ENCODE measurements around the gene APOF. TPM values are rescaled to one million over a fixed set of nuclear protein-coding genes. Genes with fewer than 3 reads are reported as not detected.

APOF gene
- total and polyA plus RNA-seq, 12 donors: not detected

- Histone ChIP-seq H3K9me3 (no peaks in the 10 kb centered on the region), H3K36me3 (peaks cover 0 to 74% (median 38%) of the 10 kb centered on the region in 9 donors), H3K27ac (peak within 1 kb of the TSS; percentile 88 to 98 (median 94)), H3K4me1 (peaks cover 7 to 23% (median 16%) of the 10 kb centered on the region in 9 donors), H3K4me3 (peak within 1 kb of the TSS; percentile 61 to 99 (median 94)), H3K27me3 (no peaks in the 10 kb centered on the region)
- TF ChIP-seq CTCF (IDR thresholded peaks at IDR 0.05): peak in 5 of 9 donors; percentile 7 to 38 (median 21)
- intact Hi-C loops (cut with DNase I): loop anchor here in 5 of 10 donors (2.0 to 10.0 kb wide), 3 partner anchors 15 to 149 kb away; partner anchors contain the start of genes SPRYD4 (in 4 of the 5) and CS (in 1 of the 5)
- peak; percentile 95 to 97 (median 96) for ATAC-seq
- DNase-seq: peak; percentile 94 to 97
- WGBS, 2 donors: 0% methylated on average over 62 of the region's 62 CpGs
Measured at GRCh38 chr12:56315622-56316473, 46.8 kb downstream of the APOF start, which contains the start of gene CNPY2. TSS of gene CNPY2 (minus strand) at chr12:56315988. CDS start at chr12:56315217, 771 bp downstream.

GRCh38 chr12:56315249-56315621, 47.4 kb downstream of the APOF start:
- no peak for TF ChIP-seq CTCF (IDR thresholded peaks at IDR 0.05)
- no peaks in the 10 kb centered on the region for H3K9me3 ChIP-seq
- WGBS, 2 donors: 2 to 3% methylated on average over 11 of the region's 11 CpGs
- DNase-seq (peak in 1 of 2 donors; percentile 11), ATAC-seq (peak in 6 of 8 donors; percentile 0 to 6 (median 2))
- peaks cover 0 to 74% (median 38%) of the 10 kb centered on the region in 9 donors for H3K36me3 ChIP-seq
- H3K4me1 ChIP-seq: peaks cover 7 to 23% (median 16%) of the 10 kb centered on the region in 9 donors
- intact Hi-C loops (cut with DNase I): loop anchor here in 5 of 10 donors (5.0 to 10.0 kb wide), 2 partner anchors 42 to 150 kb away; partner anchors contain the start of gene SPRYD4 (in 4 of the 5)
- H3K27me3 ChIP-seq: no peaks in the 10 kb centered on the region
- H3K27ac ChIP-seq: peak overlapping the region; percentile 88 to 98 (median 94)
- H3K4me3 ChIP-seq: peak overlapping the region; percentile 61 to 99 (median 94)

- no peak for DNase-seq
- TF ChIP-seq CTCF (IDR thresholded peaks at IDR 0.05): no peak
- H3K4me1 ChIP-seq: peaks cover 7 to 15% (median 11%) of the 10 kb centered on the region in 9 donors
- H3K27ac ChIP-seq: no peak overlapping the region
- no peaks in the 10 kb centered on the region for H3K9me3 ChIP-seq
- no peak for ATAC-seq
- intact Hi-C loops (cut with DNase I): loop anchor here in 4 of 10 donors (10.0 kb wide), 1 partner anchor 154 kb away; the partner anchor contains the start of gene SPRYD4 (in 4 of the 4)
- WGBS, 2 donors: 93 to 95% methylated on average over 12 of the region's 12 CpGs
- H3K36me3 ChIP-seq: peaks cover 0 to 88% (median 28%) of the 10 kb centered on the region in 9 donors
- no peak overlapping the region for H3K4me3 ChIP-seq
- no peaks in the 10 kb centered on the region for H3K27me3 ChIP-seq
Measured at GRCh38 chr12:56311003-56311402, 51.7 kb downstream of the APOF start.

Other genes starting within 250 kb of the APOF start
- gene RPL41, start 246.2 kb downstream of the APOF start, total RNA-seq: 1,000 to 10,000 TPM; 1,835 to 2,619 (median 2,004) TPM
- 1,000 to 10,000 TPM in 1 of 2 donors, 100 to 1,000 TPM in 1; 475 to 5,263 TPM for gene RPL41, start 246.2 kb downstream of the APOF start, polyA plus RNA-seq
- gene ZC3H10, start 244.6 kb downstream of the APOF start, total RNA-seq: 1 to 10 TPM; 3.6 to 5.8 (median 4.9) TPM
- 1 to 10 TPM; 2.1 to 3.4 TPM for gene ZC3H10, start 244.6 kb downstream of the APOF start, polyA plus RNA-seq
- gene ESYT1, start 234.6 kb downstream of the APOF start, total RNA-seq: 10 to 100 TPM; 28.8 to 47.5 (median 31.9) TPM
- 10 to 100 TPM; 20.9 to 57.3 TPM for gene ESYT1, start 234.6 kb downstream of the APOF start, polyA plus RNA-seq
- gene MYL6B, start 210.3 kb downstream of the APOF start, total RNA-seq: 10 to 100 TPM; 39.8 to 61.9 (median 49.9) TPM
- gene MYL6B, start 210.3 kb downstream of the APOF start, polyA plus RNA-seq: 10 to 100 TPM; 31.9 to 64.0 TPM
- gene MYL6, start 204.5 kb downstream of the APOF start, total RNA-seq: 1,000 to 10,000 TPM in 1 of 10 donors, 100 to 1,000 TPM in 9; 355 to 1,188 (median 413) TPM
- 1,000 to 10,000 TPM in 1 of 2 donors, 100 to 1,000 TPM in 1; 670 to 2,127 TPM for gene MYL6, start 204.5 kb downstream of the APOF start, polyA plus RNA-seq
- 10 to 100 TPM; 56.2 to 81.9 (median 62.8) TPM for gene SMARCC2, start 173.4 kb downstream of the APOF start, total RNA-seq
- 10 to 100 TPM; 16.2 to 28.8 TPM for gene SMARCC2, start 173.4 kb downstream of the APOF start, polyA plus RNA-seq
- gene RNF41, start 140.9 kb downstream of the APOF start, total RNA-seq: 10 to 100 TPM; 43.6 to 66.3 (median 47.0) TPM
- gene RNF41, start 140.9 kb downstream of the APOF start, polyA plus RNA-seq: 10 to 100 TPM in 1 of 2 donors, 1 to 10 TPM in 1; 7.0 to 27.0 TPM
- 10 to 100 TPM; 16.2 to 25.3 (median 20.4) TPM for gene NABP2, start 138.5 kb downstream of the APOF start, total RNA-seq
- 10 to 100 TPM; 13.5 to 27.7 TPM for gene NABP2, start 138.5 kb downstream of the APOF start, polyA plus RNA-seq
- gene SLC39A5, start 132.8 kb downstream of the APOF start, total RNA-seq: not detected
- gene SLC39A5, start 132.8 kb downstream of the APOF start, polyA plus RNA-seq: under 1 TPM; 0.20 to 0.59 TPM
- gene ANKRD52, start 104.5 kb downstream of the APOF start, total RNA-seq: 10 to 100 TPM; 22.2 to 30.9 (median 26.5) TPM
- 10 to 100 TPM; 10.2 to 10.8 TPM for gene ANKRD52, start 104.5 kb downstream of the APOF start, polyA plus RNA-seq
- gene COQ10A, start 95.9 kb downstream of the APOF start, total RNA-seq: 100 to 1,000 TPM in 9 of 10 donors, 10 to 100 TPM in 1; 55.5 to 258 (median 147) TPM
- gene COQ10A, start 95.9 kb downstream of the APOF start, polyA plus RNA-seq: 100 to 1,000 TPM; 101 to 245 TPM
- gene CS, start 62.5 kb downstream of the APOF start, total RNA-seq: 100 to 1,000 TPM; 601 to 991 (median 877) TPM
- gene CS, start 62.5 kb downstream of the APOF start, polyA plus RNA-seq: 100 to 1,000 TPM; 154 to 192 TPM
- 10 to 100 TPM; 22.3 to 51.0 (median 38.7) TPM for gene CNPY2, start 46.9 kb downstream of the APOF start, total RNA-seq
- 10 to 100 TPM; 76.2 to 88.2 TPM for gene CNPY2, start 46.9 kb downstream of the APOF start, polyA plus RNA-seq
- 10 to 100 TPM; 23.6 to 64.4 (median 38.1) TPM for gene PAN2, start 28.9 kb downstream of the APOF start, total RNA-seq
- 10 to 100 TPM; 20.6 to 85.3 TPM for gene PAN2, start 28.9 kb downstream of the APOF start, polyA plus RNA-seq
- under 1 TPM in 5 of 10 donors, not detected in 5; 0.23 to 0.57 (median 0.44) TPM for gene IL23A, start 24.0 kb downstream of the APOF start, total RNA-seq
- under 1 TPM in 1 of 2 donors, not detected in 1; 0.20 TPM for gene IL23A, start 24.0 kb downstream of the APOF start, polyA plus RNA-seq
- 100 to 1,000 TPM in 1 of 10 donors, 10 to 100 TPM in 9; 30.8 to 107 (median 38.7) TPM for gene STAT2, start 2.8 kb downstream of the APOF start, total RNA-seq
- 10 to 100 TPM; 16.9 to 52.6 TPM for gene STAT2, start 2.8 kb downstream of the APOF start, polyA plus RNA-seq
- 1 to 10 TPM; 1.0 to 5.2 (median 2.0) TPM for gene TIMELESS, start 86.6 kb upstream of the APOF start, total RNA-seq
- 1 to 10 TPM; 2.3 to 2.7 TPM for gene TIMELESS, start 86.6 kb upstream of the APOF start, polyA plus RNA-seq
- under 1 TPM in 2 of 10 donors, not detected in 8; 0.09 to 0.30 TPM for gene MIP, start 91.8 kb upstream of the APOF start, total RNA-seq
- gene MIP, start 91.8 kb upstream of the APOF start, polyA plus RNA-seq: not detected
- gene SPRYD4, start 105.7 kb upstream of the APOF start, total RNA-seq: 1 to 10 TPM; 3.0 to 5.0 (median 4.4) TPM
- gene SPRYD4, start 105.7 kb upstream of the APOF start, polyA plus RNA-seq: 1 to 10 TPM; 1.9 to 2.3 TPM
- gene GLS2, start 125.3 kb upstream of the APOF start, total RNA-seq: 1 to 10 TPM in 2 of 10 donors, under 1 TPM in 8; 0.19 to 1.4 (median 0.52) TPM
- gene GLS2, start 125.3 kb upstream of the APOF start, polyA plus RNA-seq: under 1 TPM; 0.22 to 0.59 TPM
- gene RBMS2, start 159.0 kb upstream of the APOF start, total RNA-seq: 10 to 100 TPM; 24.5 to 39.6 (median 31.5) TPM
- gene RBMS2, start 159.0 kb upstream of the APOF start, polyA plus RNA-seq: 10 to 100 TPM in 1 of 2 donors, 1 to 10 TPM in 1; 6.4 to 13.5 TPM

Data from heart right ventricle (tissue), 16 donors.